GM19455 (cell line): Measurements from ENCODE around the gene SPTB.

ENCODE experiments used
- ATAC-seq: cut with Tn5 transposase; IDR thresholded peaks from one replicate; pipeline ENCODE4 v1.9.1; 2021; ENCODE audit not compliant: unreplicated experiment

SPTB gene

GRCh38 chr14:64792871-64793560, 86.7 kb downstream of the SPTB start:
- no peak for ATAC-seq

GRCh38 chr14:64792231-64792630, 87.5 kb downstream of the SPTB start:
- no peak for ATAC-seq

GRCh38 chr14:64790478-64790877, 89.2 kb downstream of the SPTB start:
- ATAC-seq = no peak

GRCh38 chr14:64789696-64790095, 90.0 kb downstream of the SPTB start:
- ATAC-seq = no peak

GRCh38 chr14:64788706-64789105, 91.0 kb downstream of the SPTB start:
- ATAC-seq = no peak

GRCh38 chr14:64787619-64788018, 92.1 kb downstream of the SPTB start:
- ATAC-seq = no peak

GRCh38 chr14:64786296-64787149, 93.2 kb downstream of the SPTB start:
- ATAC-seq = no peak

GRCh38 chr14:64784006-64784405, 95.7 kb downstream of the SPTB start:
- no peak for ATAC-seq

- no peak for ATAC-seq
These were observed 97.5 kb downstream of the SPTB start for GRCh38 chr14:64782196-64782595.

- ATAC-seq = no peak
These were observed 100.2 kb downstream of the SPTB start for GRCh38 chr14:64779472-64779871.

- no peak for ATAC-seq
These were observed 101.5 kb downstream of the SPTB start for GRCh38 chr14:64778104-64778754.

GRCh38 chr14:64777461-64777860, 102.2 kb downstream of the SPTB start:
- ATAC-seq = no peak

- ATAC-seq = no peak
These were observed 104.5 kb downstream of the SPTB start for GRCh38 chr14:64775081-64775777.

- ATAC-seq = no peak
These were observed 105.4 kb downstream of the SPTB start for GRCh38 chr14:64774272-64774671.

- no peak for ATAC-seq
These were observed 106.1 kb downstream of the SPTB start for GRCh38 chr14:64773577-64773976.

GRCh38 chr14:64773046-64773445, 106.7 kb downstream of the SPTB start:
- ATAC-seq = no peak

- ATAC-seq = no peak
These were observed 107.2 kb downstream of the SPTB start for GRCh38 chr14:64772397-64772950.

- no peak for ATAC-seq
These were observed 108.5 kb downstream of the SPTB start for GRCh38 chr14:64771161-64771560.

- ATAC-seq = no peak
These were observed 109.0 kb downstream of the SPTB start for GRCh38 chr14:64770751-64771150.

GRCh38 chr14:64769096-64770020, 110.3 kb downstream of the SPTB start:
- ATAC-seq = no peak
